ENCODE results near the gene KCTD14.

GRCh38 chr11:78000193-78000592 lies 22.9 kb downstream of the KCTD14 start:
- TF ChIP-seq SP1 (IDR thresholded peaks at IDR 0.05), result no peak
- TF ChIP-seq MAX (IDR thresholded peaks at IDR 0.05), result no peak
- peak; percentile 55 for TF ChIP-seq CTCF (IDR thresholded peaks at IDR 0.05; ENCODE audit: low read depth, low read length, missing input control)
- no peak for TF ChIP-seq GABPA (IDR thresholded peaks at IDR 0.05 in 1 of 2, conservative IDR thresholded peaks at IDR 0.05 in 1 of 2)
- peak; percentile 66 to 81 for TF ChIP-seq RAD21 (IDR thresholded peaks at IDR 0.05)

All from liver (tissue), 3 donors.